HepG2 (cell line): ENCODE results near the gene DNAJC18. TPM values are rescaled to one million over a fixed set of nuclear protein-coding genes. Genes with fewer than 3 reads are reported as not detected.

Experiments
- LCORL ChIP-seq, 2 experiments: fragments of 450-650 bp in 1 of 2; sonication (generic) in 1 of 2; formaldehyde crosslinking in 1 of 2; IDR thresholded peaks; 2 replicates each; pipeline versions ENCODE4 v1.5.0 to v1.6.1; 2017 to 2020; ENCODE audit warnings: antibody characterized with exemption in 1 of 2, missing genetic modification reagents in 1 of 2
- NCOA5 ChIP-seq: sonication (generic); formaldehyde crosslinking; IDR thresholded peaks from 2 replicates; pipeline ENCODE4 v1.4.0; 2020; ENCODE audit warnings: missing genetic modification reagents
- SNRNP70 ChIP-seq: fragments of 200-400 bp; formaldehyde crosslinking; IDR thresholded peaks from 2 replicates; pipeline ENCODE4 v1.6.1; 2017; ENCODE audit warnings: mild to moderate bottlenecking, low read depth, low read length, moderate library complexity
- UBTF ChIP-seq: sonication (generic); formaldehyde crosslinking; IDR thresholded peaks from 2 replicates; pipeline ENCODE4 v1.4.0; 2020; ENCODE audit warnings: mild to moderate bottlenecking, missing genetic modification reagents
- WIZ ChIP-seq: sonication (generic); formaldehyde crosslinking; IDR thresholded peaks from 2 replicates; pipeline ENCODE4 v1.5.1; 2020; ENCODE audit warnings: mild to moderate bottlenecking, missing genetic modification reagents
- ZBTB4 ChIP-seq: sonication (generic); formaldehyde crosslinking; IDR thresholded peaks from 2 replicates; pipeline ENCODE4 v1.4.0; 2020; ENCODE audit warnings: missing genetic modification reagents, mild to moderate bottlenecking, borderline replicate concordance
- ZHX2 ChIP-seq, 2 experiments: sonication (generic) in 1 of 2; formaldehyde crosslinking in 1 of 2; IDR thresholded peaks; 2 replicates each; pipeline versions ENCODE4 v1.6.1 to v1.9.0; 2014 to 2022; ENCODE audit warnings: antibody characterized with exemption in 1 of 2, borderline replicate concordance in 1 of 2, inconsistent platforms in 1 of 2, low read depth in 1 of 2, missing genetic modification reagents in 1 of 2
- ZNF704 ChIP-seq: sonication (generic); formaldehyde crosslinking; IDR thresholded peaks from 2 replicates; pipeline ENCODE4 v1.8.1; 2023; ENCODE audit warnings: mild to moderate bottlenecking, inconsistent platforms, moderate library complexity, missing genetic modification reagents, borderline replicate concordance
- ZNF761 ChIP-seq: sonication (generic); formaldehyde crosslinking; conservative IDR thresholded peaks from 2 replicates; pipeline ENCODE4 v1.4.0; 2020; ENCODE audit warnings: mild to moderate bottlenecking, missing genetic modification reagents
- ZNF782 ChIP-seq: sonication (generic); formaldehyde crosslinking; IDR thresholded peaks from 2 replicates; pipeline ENCODE4 v1.4.0; 2020; ENCODE audit warnings: missing genetic modification reagents, mild to moderate bottlenecking, borderline replicate concordance
- ZSCAN25 ChIP-seq: sonication (generic); formaldehyde crosslinking; IDR thresholded peaks from 2 replicates; pipeline ENCODE4 v1.8.0; 2022; ENCODE audit warnings: mild to moderate bottlenecking, missing genetic modification reagents
- polyA plus RNA-seq, 8 experiments: library from polyadenylated mRNA; depleted of rRNA in 3 of 8; stranded (reverse) in 7 of 8; unstranded in 1 of 8; fragments of >200 nt; fragmentation: Illumina TruSeq in 4 of 8; extraction: Trizol in 4 of 8; gene quantifications; 2 replicates each; pipeline versions ENCODE4 v1.2.1 to v1.2.3, GENCODE V29; 2011 to 2016; ENCODE audit warnings: low read depth in 4 of 8, missing spikeins in 1 of 8, mixed read lengths in 1 of 8; ENCODE audit not compliant: insufficient read depth in 1 of 8
- total RNA-seq, 5 experiments: library from RNA; depleted of rRNA; stranded (reverse); fragments of >200 nt; fragmentation: Illumina TruSeq; extraction: Trizol; gene quantifications; 2 replicates each; pipeline ENCODE4 v1.2.3, GENCODE V29; 2016; ENCODE audit warnings: low read depth in 1 of 5

The DNAJC18 gene
- total and polyA plus RNA-seq, 2 of the 13 experiments (the other 11 are each of a cell fraction or from before 2014, with no cell fraction given): 6.5 to 6.6 TPM

GRCh38 chr5:139383993-139384590 is 55.2 kb downstream of the DNAJC18 start (continued):
- TF ChIP-seq ZBTB4 (CRISPR knock-in tag) (no peak), SNRNP70 (no peak), ZNF782 (CRISPR knock-in tag) (no peak), WIZ (0 out of 2 replicates have a peak, but pooled peaks have one; percentile 21), ZHX2 (IDR thresholded peaks at IDR 0.05; ENCODE audit: low read depth) (no peak), ZHX2 (CRISPR knock-in tag; IDR thresholded peaks at IDR 0.05; ENCODE audit: borderline replicate concordance) (no peak), NCOA5 (CRISPR knock-in tag) (no peak), LCORL (IDR thresholded peaks at IDR 0.05) (no peak), LCORL (CRISPR knock-in tag; IDR thresholded peaks at IDR 0.05) (0 out of 2 replicates have a peak, but pooled peaks have one; percentile 1), ZSCAN25 (CRISPR knock-in tag) (no peak; the same call in 1 of the 2 replicates), ZNF704 (CRISPR knock-in tag) (0 out of 2 replicates have a peak, but pooled peaks have one; percentile 15), ZNF761 (no peak), UBTF (CRISPR knock-in tag) (peak; percentile 48)
